ENCODE results near the gene GADD45G.

Gene GADD45G

DNA sequence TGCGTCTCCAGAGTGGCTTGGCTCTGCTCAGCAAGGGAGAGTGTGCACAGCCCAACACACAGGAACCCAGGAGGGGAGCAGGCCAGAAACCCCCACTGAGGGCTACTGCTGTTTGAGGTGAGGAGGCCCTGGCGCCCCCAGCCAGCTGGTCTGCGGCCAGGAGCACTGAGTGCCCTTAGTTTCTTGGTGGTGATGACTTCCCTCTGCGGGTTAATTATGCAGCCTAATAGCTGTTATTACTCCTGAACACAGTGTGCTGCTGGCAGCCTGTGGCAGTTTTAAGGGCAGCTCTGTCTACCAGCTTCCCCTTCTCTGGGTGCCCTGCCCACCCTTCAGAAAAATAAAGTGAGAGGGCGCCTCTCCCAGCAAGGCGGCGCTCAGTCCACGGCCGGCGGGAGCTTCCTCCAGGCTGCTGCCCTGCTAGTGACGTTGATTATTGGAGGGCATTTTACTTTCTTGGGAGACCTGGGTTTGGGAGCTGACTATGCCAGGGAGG, 19.2 kb downstream of the GADD45G start:
- TF ChIP-seq, protein P1, sequence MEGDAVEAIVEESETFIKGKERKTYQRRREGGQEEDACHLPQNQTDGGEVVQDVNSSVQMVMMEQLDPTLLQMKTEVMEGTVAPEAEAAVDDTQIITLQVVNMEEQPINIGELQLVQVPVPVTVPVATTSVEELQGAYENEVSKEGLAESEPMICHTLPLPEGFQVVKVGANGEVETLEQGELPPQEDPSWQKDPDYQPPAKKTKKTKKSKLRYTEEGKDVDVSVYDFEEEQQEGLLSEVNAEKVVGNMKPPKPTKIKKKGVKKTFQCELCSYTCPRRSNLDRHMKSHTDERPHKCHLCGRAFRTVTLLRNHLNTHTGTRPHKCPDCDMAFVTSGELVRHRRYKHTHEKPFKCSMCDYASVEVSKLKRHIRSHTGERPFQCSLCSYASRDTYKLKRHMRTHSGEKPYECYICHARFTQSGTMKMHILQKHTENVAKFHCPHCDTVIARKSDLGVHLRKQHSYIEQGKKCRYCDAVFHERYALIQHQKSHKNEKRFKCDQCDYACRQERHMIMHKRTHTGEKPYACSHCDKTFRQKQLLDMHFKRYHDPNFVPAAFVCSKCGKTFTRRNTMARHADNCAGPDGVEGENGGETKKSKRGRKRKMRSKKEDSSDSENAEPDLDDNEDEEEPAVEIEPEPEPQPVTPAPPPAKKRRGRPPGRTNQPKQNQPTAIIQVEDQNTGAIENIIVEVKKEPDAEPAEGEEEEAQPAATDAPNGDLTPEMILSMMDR (IDR thresholded peaks at IDR 0.05; ENCODE audit: insufficient read depth, low read depth, low read length, missing control alignments): no peak
- no peak overlapping the region for H3K4me3 ChIP-seq (ENCODE audit: low read depth, low read length)
- no peak for DNase-seq (ENCODE audit: low read depth)

DNA sequence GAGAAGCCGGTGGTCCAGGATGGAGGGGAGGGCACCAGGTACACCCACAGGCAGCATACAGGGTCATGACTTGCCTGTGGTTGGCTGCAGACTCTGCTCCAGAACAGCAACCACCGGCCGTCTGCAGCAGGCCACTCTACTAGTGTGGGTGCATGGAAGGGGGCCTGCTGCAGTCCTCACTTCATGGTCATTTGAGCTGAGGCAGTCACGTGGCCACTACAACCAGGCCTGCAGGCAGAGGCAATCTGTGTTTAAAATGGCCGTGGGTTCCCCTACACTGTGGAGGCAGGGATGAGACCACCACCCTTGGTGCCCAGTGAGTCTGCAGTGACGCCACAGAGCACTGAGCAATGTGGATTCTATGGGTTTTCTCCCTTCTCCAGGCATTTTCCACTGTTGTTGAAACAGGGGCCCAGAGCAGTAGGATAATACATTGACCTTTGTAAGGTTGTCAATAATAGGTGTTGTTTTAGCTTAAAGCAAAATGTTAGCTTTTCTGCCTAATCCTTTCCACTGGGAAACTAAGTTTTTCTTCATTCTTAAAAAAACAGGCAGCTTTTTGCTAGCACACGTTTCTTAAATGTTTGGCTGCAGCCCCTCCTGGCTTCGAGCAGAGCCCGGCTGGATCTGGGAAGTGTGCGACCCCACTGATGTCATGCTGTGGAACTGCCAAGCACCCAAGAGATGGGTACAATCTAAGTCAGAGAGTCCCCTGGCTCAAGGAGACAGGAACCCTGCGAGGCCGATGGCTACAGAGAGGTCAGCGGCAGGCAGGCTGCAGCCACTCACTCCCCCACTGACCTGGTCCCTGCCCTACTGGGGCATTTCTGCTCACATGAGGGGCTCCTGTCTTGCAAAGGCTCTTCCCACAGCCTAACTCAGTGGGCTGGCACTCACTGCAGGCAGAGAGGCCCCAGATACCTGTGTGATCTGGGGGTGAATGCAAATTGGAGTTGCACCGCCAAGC, 21.2 kb downstream of the GADD45G start:
- TF ChIP-seq, protein P1 (IDR thresholded peaks at IDR 0.05; ENCODE audit: insufficient read depth, low read depth, low read length, missing control alignments): no peak
- no peak overlapping the region for H3K4me3 ChIP-seq (ENCODE audit: low read depth, low read length)
- no peak for DNase-seq (ENCODE audit: low read depth)

DNA sequence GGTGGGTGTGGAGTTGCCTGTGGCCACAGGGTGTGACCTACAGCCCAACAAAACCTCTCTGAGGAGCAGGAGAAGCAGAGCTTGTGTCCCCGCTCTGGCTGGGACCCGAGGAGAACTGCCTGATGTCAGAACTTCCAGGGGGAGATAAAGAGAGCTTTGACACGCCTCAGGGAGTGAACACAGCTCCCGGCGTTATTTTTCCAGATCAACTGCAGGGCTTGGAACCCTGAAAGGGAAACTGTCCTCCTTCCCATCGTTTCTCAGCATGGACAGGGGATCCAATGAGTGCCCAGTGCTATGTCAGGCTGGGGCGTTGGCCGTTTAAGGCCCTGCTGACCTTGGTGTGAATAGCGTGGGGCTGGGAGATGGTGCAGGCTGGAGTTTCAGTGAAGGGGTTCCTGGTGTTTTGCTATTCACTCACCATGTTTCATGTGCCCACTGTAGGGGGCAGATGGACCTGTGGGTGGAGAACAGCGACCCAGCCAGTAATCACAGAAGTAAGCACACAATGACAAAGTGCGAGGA, 22.0 kb downstream of the GADD45G start:
- no peak overlapping the region for H3K4me3 ChIP-seq (ENCODE audit: low read depth, low read length)
- no peak for DNase-seq (ENCODE audit: low read depth)
- TF ChIP-seq, protein P1 (IDR thresholded peaks at IDR 0.05; ENCODE audit: insufficient read depth, low read depth, low read length, missing control alignments): no peak

DNA sequence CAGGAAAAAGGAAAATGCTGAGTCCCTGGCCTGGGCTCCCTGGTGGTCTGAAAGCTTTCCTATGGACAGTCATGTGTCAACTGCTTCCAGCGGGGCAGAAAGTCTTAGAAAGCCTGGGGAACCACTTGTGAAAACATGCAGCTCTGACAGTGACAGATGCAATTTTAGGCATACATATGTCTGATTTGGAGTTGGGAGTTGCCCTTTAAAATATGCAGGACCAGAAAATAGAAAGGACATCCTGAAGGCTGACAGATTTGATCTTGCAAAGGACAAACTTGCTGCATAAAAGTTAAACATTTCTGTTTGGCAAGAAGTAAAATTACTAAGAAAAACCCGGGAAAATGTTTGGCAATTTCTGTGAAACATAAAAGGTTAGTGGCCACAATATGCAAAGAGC, 23.8 kb downstream of the GADD45G start:
- DNase-seq (ENCODE audit: low read depth): no peak
- no peak overlapping the region for H3K4me3 ChIP-seq (ENCODE audit: low read depth, low read length)
- TF ChIP-seq, protein P1 (IDR thresholded peaks at IDR 0.05; ENCODE audit: insufficient read depth, low read depth, low read length, missing control alignments): no peak

DNA sequence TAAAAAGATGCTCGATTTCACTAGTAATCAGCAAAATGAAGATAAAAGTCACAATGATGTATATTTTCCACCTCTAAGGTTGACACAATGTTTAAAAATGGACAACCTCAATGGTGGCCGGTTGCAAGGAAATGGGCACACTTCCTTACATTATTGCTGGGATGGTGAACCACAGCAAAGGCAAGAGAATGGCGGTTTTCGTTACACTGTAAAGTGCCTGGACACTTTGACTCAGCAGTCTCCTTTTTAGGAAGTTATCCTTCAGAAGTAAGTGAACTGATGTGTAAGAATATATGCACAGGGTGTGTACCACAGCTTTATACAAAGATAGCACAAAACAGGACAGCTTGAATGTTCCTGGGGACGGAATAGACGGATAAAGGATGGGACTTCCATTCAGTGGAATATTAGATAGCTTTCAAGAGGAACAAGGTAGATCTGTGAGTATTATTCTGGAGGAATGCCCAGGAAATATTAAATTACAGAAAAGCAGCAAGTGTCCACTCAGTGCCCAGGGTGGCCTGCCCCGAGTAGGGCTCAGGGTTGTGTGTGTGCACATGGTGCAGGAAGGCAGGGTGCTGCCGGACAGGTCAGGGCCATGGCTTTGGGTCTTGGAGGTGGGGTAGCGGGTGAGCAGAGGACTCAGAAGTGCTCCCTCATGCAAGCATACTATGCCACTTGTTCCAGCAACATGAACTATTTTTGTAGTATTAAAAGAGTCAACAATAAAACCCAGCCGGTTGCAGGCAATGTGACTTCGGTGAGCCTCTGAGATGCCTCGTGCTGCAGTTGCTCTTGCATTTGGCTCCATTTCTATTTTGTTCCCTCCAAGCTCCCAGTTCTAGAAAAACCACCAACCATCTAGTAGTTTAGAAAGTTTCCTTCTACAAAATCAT, 24.5 kb downstream of the GADD45G start:
- no peak for DNase-seq (ENCODE audit: low read depth)
- TF ChIP-seq, protein P1 (IDR thresholded peaks at IDR 0.05; ENCODE audit: insufficient read depth, low read depth, low read length, missing control alignments): no peak
- H3K4me3 ChIP-seq (ENCODE audit: low read depth, low read length): no peak overlapping the region

DNA sequence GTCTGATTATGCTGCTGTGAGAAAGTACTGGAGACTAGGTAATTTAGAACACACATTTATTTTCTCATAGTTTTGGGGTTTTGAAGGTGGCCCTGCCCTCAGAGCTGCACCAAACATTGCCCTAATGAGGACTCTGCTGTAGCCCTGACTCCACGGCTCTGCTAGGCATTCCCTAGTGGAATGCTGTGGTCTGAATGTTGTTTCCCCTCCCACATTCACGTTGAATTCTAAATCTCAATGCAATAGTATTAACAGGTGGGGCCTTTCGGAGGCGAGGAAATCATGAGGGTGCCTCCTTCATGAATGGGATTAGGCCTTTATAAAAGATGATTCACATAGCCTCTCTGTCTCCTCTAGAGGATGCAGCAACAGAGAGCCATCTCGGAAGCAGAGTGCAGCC, 25.7 kb downstream of the GADD45G start:
- TF ChIP-seq, protein P1 (IDR thresholded peaks at IDR 0.05; ENCODE audit: insufficient read depth, low read depth, low read length, missing control alignments): no peak
- no peak for DNase-seq (ENCODE audit: low read depth)
- H3K4me3 ChIP-seq (ENCODE audit: low read depth, low read length): no peak overlapping the region
